A673 (cell line): ENCODE measurements around the gene CDH4. TPM values are rescaled to one million over a fixed set of nuclear protein-coding genes. Genes with fewer than 3 reads are reported as not detected.

Experiments
- BruUV-seq: library from RNA; stranded (reverse); fragments of 400-500 nt; replicated peaks from 2 replicates; lab custom pipeline; 2021; lab: Mats Ljungman, UMichigan
- CTCF ChIA-PET: fragments of 300-600 bp; sonication (Branson Sonifier 250); formaldehyde crosslinking; loops from one replicate; lab custom pipeline; 2022; ENCODE audit warnings: antibody characterized with exemption; lab: Charles Lee
- POLR2A ChIA-PET: fragments of 300-600 bp; sonication (Branson Sonifier 250); formaldehyde crosslinking; loops from one replicate; lab custom pipeline; 2022; ENCODE audit warnings: antibody characterized with exemption; ENCODE audit not compliant: low non-redundant PET; lab: Charles Lee
- DNase-seq: peaks from one replicate; pipeline ENCODE4 v3.0.0-alpha.2; 2015; ENCODE audit warnings: low spot score
- H3K27ac ChIP-seq: fragments of 200-600 bp; sonication (generic); 2 replicates; pipeline ENCODE4 v1.5.1; 2016; ENCODE audit warnings: mixed run types, low read depth, mild to moderate bottlenecking, mixed read lengths, antibody characterized with exemption, low read length; ENCODE audit not compliant: poor library complexity, severe bottlenecking
- H3K27me3 ChIP-seq: fragments of 200-600 bp; sonication (generic); replicated peaks from 2 replicates; pipeline ENCODE4 v1.6.1; 2017; ENCODE audit warnings: mixed run types, low read depth, mild to moderate bottlenecking, mixed read lengths, antibody characterized with exemption, low read length; ENCODE audit not compliant: insufficient read depth, poor library complexity
- H3K36me3 ChIP-seq: fragments of 200-600 bp; sonication (generic); 2 replicates; pipeline ENCODE4 v1.6.1; 2016; ENCODE audit warnings: mixed run types, mild to moderate bottlenecking, mixed read lengths, antibody characterized with exemption, low read length; ENCODE audit not compliant: insufficient read depth, poor library complexity, severe bottlenecking
- H3K4me1 ChIP-seq: fragments of 200-600 bp; sonication (generic); 2 replicates; pipeline ENCODE4 v1.6.1; 2017; ENCODE audit warnings: mixed run types, mild to moderate bottlenecking, mixed read lengths, antibody characterized with exemption, low read length; ENCODE audit not compliant: insufficient read depth, poor library complexity, severe bottlenecking
- H3K4me3 ChIP-seq: fragments of 200-600 bp; sonication (generic); 2 replicates; pipeline ENCODE4 v1.5.1; 2016; ENCODE audit warnings: low read depth, mixed run types, mild to moderate bottlenecking, mixed read lengths, low read length; ENCODE audit not compliant: poor library complexity, severe bottlenecking
- H3K9me3 ChIP-seq: fragments of 200-600 bp; sonication (generic); 2 replicates; pipeline ENCODE4 v1.6.1; 2016; ENCODE audit warnings: mixed run types, low read depth, mild to moderate bottlenecking, mixed read lengths, antibody characterized with exemption, low read length; ENCODE audit not compliant: poor library complexity, severe bottlenecking
- EZH2 ChIP-seq: fragments of 200-600 bp; sonication (generic); IDR thresholded peaks from 2 replicates; pipeline ENCODE4 v1.6.1; 2017; ENCODE audit warnings: borderline replicate concordance, low read depth, mild to moderate bottlenecking, mixed read lengths, antibody characterized with exemption, low read length; ENCODE audit not compliant: poor library complexity, severe bottlenecking
- intact Hi-C: fragments of 100-400 bp; cut with micrococcal nuclease; formaldehyde crosslinking; loops from one replicate; pipeline ENCODE4 v1.10.0; 2022; ENCODE audit not compliant: unreplicated experiment
- total RNA-seq: library from RNA; stranded (reverse); gene quantifications from 2 replicates; pipeline ENCODE4 v1.2.3, GENCODE V29; 2021
- TF ChIP-seq, protein P1 (sequence below): fragments of 300-800, 200-600 bp; sonication (generic); conservative IDR thresholded peaks from 2 replicates; pipeline ENCODE4 v1.5.1; 2017; ENCODE audit warnings: low read depth, mild to moderate bottlenecking, antibody characterized with exemption, low read length, moderate library complexity, mixed read lengths

Gene CDH4
- total RNA-seq, 1 experiment from 2014 or later = 8.3 TPM

DNA sequence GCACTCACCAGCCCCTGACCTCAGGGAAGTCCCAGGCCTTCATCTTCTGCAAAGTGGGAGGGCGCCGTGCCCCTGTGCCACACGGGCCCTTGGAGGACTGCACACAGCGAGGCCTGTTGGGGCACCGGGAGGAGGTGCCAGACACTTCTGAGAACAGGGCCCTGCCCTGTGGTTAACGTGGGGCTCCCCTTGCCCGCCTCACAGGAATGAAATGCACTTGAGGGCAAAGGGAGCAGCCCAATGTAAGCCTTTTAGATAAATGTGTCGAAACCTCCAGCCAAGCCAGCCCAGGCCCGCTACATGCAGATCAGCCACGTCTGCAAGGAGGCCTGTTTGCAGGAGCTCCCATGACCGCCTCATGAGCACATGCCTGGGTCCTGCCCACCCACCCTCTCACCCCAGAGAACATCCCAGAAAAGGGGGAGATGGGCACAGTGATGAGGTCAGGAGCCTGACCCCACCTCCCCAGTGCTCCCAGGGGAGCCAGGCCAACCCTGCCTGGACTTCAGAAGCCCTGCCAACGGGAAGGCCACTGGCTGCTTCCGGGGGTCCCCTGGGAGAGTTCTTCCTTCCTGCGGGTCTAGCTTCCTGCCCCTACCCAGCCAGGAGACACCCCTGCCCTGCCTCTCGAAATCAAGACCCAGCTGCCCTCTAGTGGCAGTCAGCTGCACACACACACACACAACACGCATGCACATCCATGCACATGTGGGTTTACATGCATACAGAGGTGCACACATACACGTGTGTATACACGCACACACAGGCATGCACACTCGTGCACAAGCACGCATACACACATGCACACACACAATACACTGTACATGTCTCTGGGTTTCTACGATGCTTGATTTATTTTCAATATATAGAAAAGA, 634.9 kb downstream of the CDH4 start:
- Histone ChIP-seq H3K4me1 (no peaks in the 10 kb centered on the region), H3K4me3 (no peak overlapping the region), H3K27ac (no peak overlapping the region), H3K36me3 (no peaks in the 10 kb centered on the region), H3K27me3 (peaks cover 4% of the 10 kb centered on the region), H3K9me3 (no peaks in the 10 kb centered on the region)
- peak; percentile 74 for DNase-seq
- CTCF ChIA-PET = interaction anchor here (1.0 to 1.5 kb wide), 2 partner anchors 9 to 1829 kb away, joined by 3 to 4 read pairs; no protein-coding TSS in a partner anchor
- POLR2A ChIA-PET = no interaction called here
- TF ChIP-seq EZH2 = no peak
- TF ChIP-seq, protein P1, sequence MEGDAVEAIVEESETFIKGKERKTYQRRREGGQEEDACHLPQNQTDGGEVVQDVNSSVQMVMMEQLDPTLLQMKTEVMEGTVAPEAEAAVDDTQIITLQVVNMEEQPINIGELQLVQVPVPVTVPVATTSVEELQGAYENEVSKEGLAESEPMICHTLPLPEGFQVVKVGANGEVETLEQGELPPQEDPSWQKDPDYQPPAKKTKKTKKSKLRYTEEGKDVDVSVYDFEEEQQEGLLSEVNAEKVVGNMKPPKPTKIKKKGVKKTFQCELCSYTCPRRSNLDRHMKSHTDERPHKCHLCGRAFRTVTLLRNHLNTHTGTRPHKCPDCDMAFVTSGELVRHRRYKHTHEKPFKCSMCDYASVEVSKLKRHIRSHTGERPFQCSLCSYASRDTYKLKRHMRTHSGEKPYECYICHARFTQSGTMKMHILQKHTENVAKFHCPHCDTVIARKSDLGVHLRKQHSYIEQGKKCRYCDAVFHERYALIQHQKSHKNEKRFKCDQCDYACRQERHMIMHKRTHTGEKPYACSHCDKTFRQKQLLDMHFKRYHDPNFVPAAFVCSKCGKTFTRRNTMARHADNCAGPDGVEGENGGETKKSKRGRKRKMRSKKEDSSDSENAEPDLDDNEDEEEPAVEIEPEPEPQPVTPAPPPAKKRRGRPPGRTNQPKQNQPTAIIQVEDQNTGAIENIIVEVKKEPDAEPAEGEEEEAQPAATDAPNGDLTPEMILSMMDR = peak; percentile 95
- intact Hi-C loops = loop anchor here (5.0 kb wide), 2 partner anchors 1675 to 1830 kb away; no protein-coding TSS in a partner anchor
- BruUV-seq = no TSS peak

DNA sequence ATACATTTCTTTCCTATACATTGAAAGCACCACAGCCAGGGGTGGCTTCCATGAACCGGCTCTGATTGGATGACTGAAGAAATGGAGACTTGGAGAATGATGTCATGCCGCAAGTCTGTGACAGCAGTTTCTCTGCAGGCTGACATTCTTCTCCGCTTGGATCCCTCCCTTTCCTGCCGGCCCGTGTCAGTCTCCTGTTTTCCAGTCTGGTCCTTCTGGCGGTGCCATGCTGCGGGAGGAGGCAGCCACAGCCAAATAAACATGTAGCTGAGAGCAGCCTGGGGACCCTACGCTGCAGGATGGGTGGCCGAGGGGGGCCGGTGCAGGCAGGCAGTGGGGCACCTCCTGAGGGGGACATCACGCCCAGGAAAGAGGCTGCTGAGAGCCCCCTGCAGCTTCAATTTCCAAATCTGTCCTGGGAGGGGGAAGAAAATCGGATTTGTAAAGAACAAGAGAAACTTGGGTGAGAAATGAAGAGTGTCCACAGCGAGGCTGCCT, 635.6 kb downstream of the CDH4 start:
- Histone ChIP-seq H3K36me3 (no peaks in the 10 kb centered on the region), H3K4me3 (no peak overlapping the region), H3K9me3 (no peaks in the 10 kb centered on the region), H3K27me3 (peaks cover 3% of the 10 kb centered on the region), H3K27ac (no peak overlapping the region), H3K4me1 (no peaks in the 10 kb centered on the region)
- POLR2A ChIA-PET = no interaction called here
- intact Hi-C loops = loop anchor here (5.0 kb wide), 2 partner anchors 1675 to 1830 kb away; no protein-coding TSS in a partner anchor
- BruUV-seq = no TSS peak
- peak; percentile 18 for DNase-seq
- CTCF ChIA-PET = interaction anchor here (1.0 to 1.5 kb wide), 2 partner anchors 8 to 1830 kb away, joined by 3 to 4 read pairs; no protein-coding TSS in a partner anchor
- TF ChIP-seq, protein P1 = no peak
- TF ChIP-seq EZH2 = no peak

GRCh38 chr20:61888101-61888865, 636.2 kb downstream of the CDH4 start:
- TF ChIP-seq EZH2 = no peak
- Histone ChIP-seq H3K4me1 (no peaks in the 10 kb centered on the region), H3K27me3 (peaks cover 1% of the 10 kb centered on the region), H3K9me3 (no peaks in the 10 kb centered on the region), H3K27ac (no peak overlapping the region), H3K36me3 (no peaks in the 10 kb centered on the region), H3K4me3 (no peak overlapping the region)
- CTCF ChIA-PET = interaction anchor here (0.6 to 1.5 kb wide), 2 partner anchors 8 to 414 kb away, joined by 3 to 12 read pairs; no protein-coding TSS in a partner anchor
- DNase-seq = no peak
- intact Hi-C loops = loop anchor here (5.0 kb wide), 2 partner anchors 1676 to 1831 kb away; no protein-coding TSS in a partner anchor
- BruUV-seq = no TSS peak
- POLR2A ChIA-PET = no interaction called here
